Measurements from ENCODE around the gene SPPL3. TPM values are rescaled to one million over a fixed set of nuclear protein-coding genes. Genes with fewer than 3 reads are reported as not detected.

SPPL3 gene
- total RNA-seq, 1 donor = 44.5 TPM

- H3K4me1 ChIP-seq (ENCODE audit: insufficient read depth, low read length) = peaks cover 26% of the 10 kb centered on the region
- H3K4me3 ChIP-seq (ENCODE audit: low read length) = no peak overlapping the region
- H3K27me3 ChIP-seq (ENCODE audit: insufficient read depth, low read length) = no peaks in the 10 kb centered on the region
- no peaks in the 10 kb centered on the region for H3K9me3 ChIP-seq (ENCODE audit: low read depth, low read length)
These were observed 71.4 kb downstream of the SPPL3 start for GRCh38 chr12:120832737-120833136.

- no peaks in the 10 kb centered on the region for H3K9me3 ChIP-seq (ENCODE audit: low read depth, low read length)
- H3K4me1 ChIP-seq (ENCODE audit: insufficient read depth, low read length) = peaks cover 26% of the 10 kb centered on the region
- no peaks in the 10 kb centered on the region for H3K27me3 ChIP-seq (ENCODE audit: insufficient read depth, low read length)
- no peak overlapping the region for H3K4me3 ChIP-seq (ENCODE audit: low read length)
These were observed 72.4 kb downstream of the SPPL3 start for GRCh38 chr12:120831648-120832267.

GRCh38 chr12:120830966-120831365 is 73.2 kb downstream of the SPPL3 start:
- Histone ChIP-seq H3K9me3 (ENCODE audit: low read depth, low read length) (no peaks in the 10 kb centered on the region), H3K4me1 (ENCODE audit: insufficient read depth, low read length) (peaks cover 19% of the 10 kb centered on the region), H3K27me3 (ENCODE audit: insufficient read depth, low read length) (no peaks in the 10 kb centered on the region), H3K4me3 (ENCODE audit: low read length) (no peak overlapping the region)

GRCh38 chr12:120830052-120830940 is 73.9 kb downstream of the SPPL3 start:
- Histone ChIP-seq H3K4me1 (ENCODE audit: insufficient read depth, low read length) (peaks cover 14% of the 10 kb centered on the region), H3K4me3 (ENCODE audit: low read length) (no peak overlapping the region), H3K27me3 (ENCODE audit: insufficient read depth, low read length) (no peaks in the 10 kb centered on the region), H3K9me3 (ENCODE audit: low read depth, low read length) (no peaks in the 10 kb centered on the region)

GRCh38 chr12:120826335-120826734 is 77.8 kb downstream of the SPPL3 start:
- H3K9me3 ChIP-seq (ENCODE audit: low read depth, low read length) = no peaks in the 10 kb centered on the region
- H3K27me3 ChIP-seq (ENCODE audit: insufficient read depth, low read length) = no peaks in the 10 kb centered on the region
- H3K4me1 ChIP-seq (ENCODE audit: insufficient read depth, low read length) = peaks cover 5% of the 10 kb centered on the region
- no peak overlapping the region for H3K4me3 ChIP-seq (ENCODE audit: low read length)

GRCh38 chr12:120825337-120825736 is 78.8 kb downstream of the SPPL3 start:
- Histone ChIP-seq H3K4me3 (ENCODE audit: low read length) (no peak overlapping the region), H3K27me3 (ENCODE audit: insufficient read depth, low read length) (no peaks in the 10 kb centered on the region), H3K9me3 (ENCODE audit: low read depth, low read length) (no peaks in the 10 kb centered on the region), H3K4me1 (ENCODE audit: insufficient read depth, low read length) (peaks cover 3% of the 10 kb centered on the region)

- peaks cover 3% of the 10 kb centered on the region for H3K4me1 ChIP-seq (ENCODE audit: insufficient read depth, low read length)
- H3K9me3 ChIP-seq (ENCODE audit: low read depth, low read length) = no peaks in the 10 kb centered on the region
These were observed 81.2 kb downstream of the SPPL3 start for GRCh38 chr12:120822832-120823503.

GRCh38 chr12:120821878-120822277 is 82.3 kb downstream of the SPPL3 start:
- Histone ChIP-seq H3K27me3 (ENCODE audit: insufficient read depth, low read length) (no peaks in the 10 kb centered on the region), H3K4me3 (ENCODE audit: low read length) (no peak overlapping the region), H3K9me3 (ENCODE audit: low read depth, low read length) (no peaks in the 10 kb centered on the region), H3K4me1 (ENCODE audit: insufficient read depth, low read length) (peaks cover 3% of the 10 kb centered on the region)

More at GRCh38 chr12:120822832-120823503, 81.2 kb downstream of the SPPL3 start:
- Histone ChIP-seq H3K27me3 (ENCODE audit: insufficient read depth, low read length) (no peaks in the 10 kb centered on the region), H3K4me3 (ENCODE audit: low read length) (no peak overlapping the region)

- peaks cover 4% of the 10 kb centered on the region for H3K4me1 ChIP-seq (ENCODE audit: insufficient read depth, low read length)
- H3K4me3 ChIP-seq (ENCODE audit: low read length) = no peak overlapping the region
- no peaks in the 10 kb centered on the region for H3K27me3 ChIP-seq (ENCODE audit: insufficient read depth, low read length)
- H3K9me3 ChIP-seq (ENCODE audit: low read depth, low read length) = no peaks in the 10 kb centered on the region
These were observed 83.2 kb downstream of the SPPL3 start for GRCh38 chr12:120820884-120821510.

- H3K9me3 ChIP-seq (ENCODE audit: low read depth, low read length) = no peaks in the 10 kb centered on the region
- peaks cover 8% of the 10 kb centered on the region for H3K4me1 ChIP-seq (ENCODE audit: insufficient read depth, low read length)
- no peaks in the 10 kb centered on the region for H3K27me3 ChIP-seq (ENCODE audit: insufficient read depth, low read length)
- no peak overlapping the region for H3K4me3 ChIP-seq (ENCODE audit: low read length)
These were observed 85.7 kb downstream of the SPPL3 start for GRCh38 chr12:120818416-120818815.

GRCh38 chr12:120817559-120818330 is 86.4 kb downstream of the SPPL3 start:
- H3K27me3 ChIP-seq (ENCODE audit: insufficient read depth, low read length) = no peaks in the 10 kb centered on the region
- H3K4me3 ChIP-seq (ENCODE audit: low read length) = no peak overlapping the region
- H3K4me1 ChIP-seq (ENCODE audit: insufficient read depth, low read length) = peaks cover 8% of the 10 kb centered on the region
- H3K9me3 ChIP-seq (ENCODE audit: low read depth, low read length) = no peaks in the 10 kb centered on the region

- Histone ChIP-seq H3K9me3 (ENCODE audit: low read depth, low read length) (no peaks in the 10 kb centered on the region), H3K4me1 (ENCODE audit: insufficient read depth, low read length) (peaks cover 8% of the 10 kb centered on the region), H3K27me3 (ENCODE audit: insufficient read depth, low read length) (no peaks in the 10 kb centered on the region), H3K4me3 (ENCODE audit: low read length) (no peak overlapping the region)
These were observed 87.8 kb downstream of the SPPL3 start for GRCh38 chr12:120816363-120816762.

GRCh38 chr12:120814903-120815429 is 89.2 kb downstream of the SPPL3 start:
- no peaks in the 10 kb centered on the region for H3K27me3 ChIP-seq (ENCODE audit: insufficient read depth, low read length)
- peaks cover 4% of the 10 kb centered on the region for H3K4me1 ChIP-seq (ENCODE audit: insufficient read depth, low read length)
- H3K4me3 ChIP-seq (ENCODE audit: low read length) = no peak overlapping the region
- H3K9me3 ChIP-seq (ENCODE audit: low read depth, low read length) = no peaks in the 10 kb centered on the region

Measured in mononuclear cell (primary cell).